Body of pancreas (tissue), 2 donors: ENCODE results near the gene SNCAIP. TPM values are rescaled to one million over a fixed set of nuclear protein-coding genes. Genes with fewer than 3 reads are reported as not detected.

Source experiments
- total RNA-seq, 2 donors: library from RNA; depleted of rRNA; stranded (reverse); fragments of >200 nt; gene quantifications; one replicate each; pipeline ENCODE4 v1.1.0, GENCODE V29; 2016

SNCAIP gene
- total RNA-seq, 2 donors from 2014 or later: 1.3 to 2.6 TPM

Other genes starting within 250 kb of the SNCAIP start
- gene LOX, start 234.0 kb upstream of the SNCAIP start, total RNA-seq: 10 to 100 TPM in 1 of 2 donors, 1 to 10 TPM in 1; 6.6 to 14.0 TPM
- gene ZNF474, start 182.7 kb upstream of the SNCAIP start, total RNA-seq: not detected